H9 (cell line): ENCODE data around the gene CCL8. TPM values are rescaled to one million over a fixed set of nuclear protein-coding genes. Genes with fewer than 3 reads are reported as not detected.

ENCODE experiments used
- DNase-seq: peaks from one replicate; pipeline ENCODE4 v3.0.0-alpha.2; 2017
- H2AFZ ChIP-seq: one replicate; pipeline ENCODE4 v1.6.1; 2013; ENCODE audit warnings: mild to moderate bottlenecking, low read length, control low read depth, moderate library complexity
- H2AK5ac ChIP-seq: 2 replicates; pipeline ENCODE4 v1.6.1; 2013; ENCODE audit warnings: low read length, control low read depth, mixed read lengths; ENCODE audit not compliant: insufficient read length
- H2BK120ac ChIP-seq: one replicate; pipeline ENCODE4 v1.6.1; 2013; ENCODE audit warnings: low read depth, mild to moderate bottlenecking, low read length, control low read depth, inconsistent platforms; ENCODE audit not compliant: poor library complexity, severe bottlenecking
- H2BK12ac ChIP-seq: 2 replicates; pipeline ENCODE4 v1.6.1; 2013; ENCODE audit warnings: low read length, control low read depth, mixed read lengths, low read depth; ENCODE audit not compliant: insufficient read length
- H2BK15ac ChIP-seq: 2 replicates; pipeline ENCODE4 v1.6.1; 2013; ENCODE audit warnings: low read depth, low read length, control low read depth
- H2BK20ac ChIP-seq: one replicate; pipeline ENCODE4 v1.6.1; 2013; ENCODE audit warnings: low read depth, mild to moderate bottlenecking, low read length, control low read depth, inconsistent platforms; ENCODE audit not compliant: poor library complexity, severe bottlenecking
- H2BK5ac ChIP-seq: 2 replicates; pipeline ENCODE4 v1.6.1; 2013; ENCODE audit warnings: low read length, control low read depth, mixed read lengths; ENCODE audit not compliant: insufficient read length
- H3K14ac ChIP-seq: 2 replicates; pipeline ENCODE4 v1.6.1; 2013; ENCODE audit warnings: low read length, control low read depth; ENCODE audit not compliant: insufficient read depth
- H3K18ac ChIP-seq: 2 replicates; pipeline ENCODE4 v1.6.1; 2013; ENCODE audit warnings: low read depth, mild to moderate bottlenecking, mixed read lengths, low read length, control low read depth; ENCODE audit not compliant: insufficient read length
- H3K23ac ChIP-seq: 2 replicates; pipeline ENCODE4 v1.6.1; 2013; ENCODE audit warnings: low read length, control low read depth, mixed read lengths, low read depth; ENCODE audit not compliant: insufficient read length
- H3K23me2 ChIP-seq: 2 replicates; pipeline ENCODE4 v1.6.1; 2013; ENCODE audit warnings: low read depth, mild to moderate bottlenecking, mixed read lengths, low read length, control low read depth; ENCODE audit not compliant: insufficient read length, poor library complexity, severe bottlenecking
- H3K27ac ChIP-seq: 2 replicates; pipeline ENCODE4 v1.5.1; 2013; ENCODE audit warnings: low read length, control low read depth, mixed read lengths, low read depth; ENCODE audit not compliant: insufficient read length
- H3K27me3 ChIP-seq: 2 replicates; pipeline ENCODE4 v1.6.1; 2013; ENCODE audit warnings: low read length, control low read depth, inconsistent platforms; ENCODE audit not compliant: insufficient read depth
- H3K4ac ChIP-seq: 2 replicates; pipeline ENCODE4 v1.6.1; 2013; ENCODE audit warnings: low read depth, mild to moderate bottlenecking, control low read depth, inconsistent platforms, low read length, moderate library complexity
- H3K4me1 ChIP-seq: 2 replicates; pipeline ENCODE4 v1.6.1; 2013; ENCODE audit warnings: low read length, control low read depth, inconsistent platforms; ENCODE audit not compliant: insufficient read depth
- H3K4me2 ChIP-seq: 2 replicates; pipeline ENCODE4 v1.6.1; 2013; ENCODE audit warnings: low read length, control low read depth, mixed read lengths; ENCODE audit not compliant: insufficient read length, insufficient read depth
- H3K56ac ChIP-seq: 2 replicates; pipeline ENCODE4 v1.6.1; 2013; ENCODE audit warnings: low read depth, mild to moderate bottlenecking, mixed read lengths, low read length, control low read depth; ENCODE audit not compliant: insufficient read length
- H3K79me1 ChIP-seq: 2 replicates; pipeline ENCODE4 v1.6.1; 2013; ENCODE audit warnings: low read depth, mild to moderate bottlenecking, moderate library complexity, low read length, control low read depth, inconsistent platforms; ENCODE audit not compliant: insufficient read depth, poor library complexity, severe bottlenecking
- H3K79me2 ChIP-seq: 2 replicates; pipeline ENCODE4 v1.6.1; 2013; ENCODE audit warnings: low read length, control low read depth, inconsistent platforms; ENCODE audit not compliant: insufficient read depth
- H3K9ac ChIP-seq: 2 replicates; pipeline ENCODE4 v1.6.1; 2013; ENCODE audit warnings: low read length, control low read depth, mixed read lengths; ENCODE audit not compliant: insufficient read length; ENCODE audit errors: extremely low read depth
- H3K9me3 ChIP-seq: one replicate; pipeline ENCODE4 v1.6.1; 2013; ENCODE audit warnings: low read depth, low read length, inconsistent platforms; ENCODE audit not compliant: control insufficient read depth
- H3T11ph ChIP-seq: one replicate; pipeline ENCODE4 v1.6.1; 2013; ENCODE audit warnings: mild to moderate bottlenecking, low read length, control low read depth, inconsistent platforms
- H4K20me1 ChIP-seq: one replicate; pipeline ENCODE4 v1.6.1; 2013; ENCODE audit not compliant: control insufficient read depth, insufficient read length, insufficient read depth
- H4K5ac ChIP-seq: 2 replicates; pipeline ENCODE4 v1.6.1; 2013; ENCODE audit warnings: low read depth, mild to moderate bottlenecking, mixed read lengths, low read length, control low read depth; ENCODE audit not compliant: insufficient read length
- H4K8ac ChIP-seq: replicated peaks from 2 replicates; pipeline ENCODE4 v1.6.1; 2013; ENCODE audit warnings: low read length, control low read depth, mixed read lengths, low read depth; ENCODE audit not compliant: insufficient read length
- H4K91ac ChIP-seq: 2 replicates; pipeline ENCODE4 v1.6.1; 2013; ENCODE audit warnings: low read depth, mild to moderate bottlenecking, moderate library complexity, mixed read lengths, low read length, control low read depth; ENCODE audit not compliant: insufficient read length
- H3K27ac Mint-ChIP-seq, 3 experiments: 2 replicates in 2 of 3; 3 replicates in 1 of 3; pipeline ENCODE4 v1.8.0; 2020 to 2021; ENCODE audit warnings: mixed read lengths in 3 of 3, mild to moderate bottlenecking in 1 of 3, moderate library complexity in 1 of 3
- H3K27me3 Mint-ChIP-seq: 2 replicates; pipeline ENCODE4 v1.8.0; 2021; ENCODE audit warnings: low read depth, mild to moderate bottlenecking, moderate library complexity, mixed read lengths
- H3K36me3 Mint-ChIP-seq, 3 experiments: 2 replicates in 2 of 3; 3 replicates in 1 of 3; pipeline ENCODE4 v1.8.0; 2020 to 2021; ENCODE audit warnings: low read depth in 3 of 3, mixed read lengths in 3 of 3; ENCODE audit not compliant: insufficient read depth in 1 of 3
- H3K4me1 Mint-ChIP-seq, 2 experiments: 2 replicates each; pipeline ENCODE4 v1.8.0; 2020; ENCODE audit warnings: mixed read lengths in 2 of 2
- H3K4me3 Mint-ChIP-seq, 2 experiments: 2 replicates in 1 of 2; 3 replicates in 1 of 2; pipeline ENCODE4 v1.8.0; 2020 to 2021; ENCODE audit warnings: mild to moderate bottlenecking in 2 of 2, mixed read lengths in 2 of 2, moderate library complexity in 1 of 2
- H3K9me3 Mint-ChIP-seq, 2 experiments: 2 replicates in 1 of 2; 3 replicates in 1 of 2; pipeline ENCODE4 v1.8.0; 2020; ENCODE audit warnings: mild to moderate bottlenecking in 2 of 2, mixed read lengths in 2 of 2, moderate library complexity in 1 of 2
- WGBS: extraction: QIAGEN DNeasy Blood & Tissue Kit; methylation state at CpG from one replicate; pipeline ENCODE4 v1.1.7; 2013; ENCODE audit warnings: missing lambda C conversion rate, low lambda C conversion rate, mixed read lengths; ENCODE audit not compliant: insufficient read length; ENCODE audit errors: extremely low coverage; 5-methylcytosine and 5-hydroxymethylcytosine counted together
- total RNA-seq: library from RNA; stranded (reverse); gene quantifications from 2 replicates; pipeline ENCODE4 v1.2.1, GENCODE V29; 2021
- TF ChIP-seq, protein P1 (sequence below): fragments of 200-600 bp; sonication (generic); conservative IDR thresholded peaks from 3 replicates; pipeline ENCODE4 v1.8.0; 2021; ENCODE audit warnings: antibody characterized with exemption, mild to moderate bottlenecking

The CCL8 gene
- total RNA-seq, 1 experiment from 2014 or later = not detected

DNA sequence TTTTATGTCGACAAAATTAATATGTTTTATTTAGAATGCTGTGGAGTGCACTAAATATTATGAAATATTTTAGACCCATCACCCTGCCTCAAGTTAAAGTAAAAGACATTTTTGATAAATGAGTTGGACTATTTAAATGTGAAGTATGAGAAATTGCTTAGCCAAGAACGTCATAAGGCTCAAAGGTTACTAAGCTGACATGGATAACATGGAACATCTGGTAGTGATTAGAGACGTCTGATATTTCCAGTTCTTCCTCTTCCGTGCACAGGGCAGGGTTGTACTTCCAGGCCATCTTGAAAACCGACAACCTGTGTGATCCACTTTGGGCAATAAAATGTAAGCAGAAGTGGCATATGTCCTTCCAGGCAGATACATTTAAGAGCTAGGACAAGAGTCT lies 7.2 kb upstream of the CCL8 start:
- H3K27ac ChIP-seq = no peak overlapping the region
- DNase-seq = no peak
- H3K27me3 ChIP-seq = no peaks in the 10 kb centered on the region
- Mint-ChIP-seq H3K27ac (no peak overlapping the region; a peak in 1 of 7 replicates), H3K36me3 (no peaks in the 10 kb centered on the region), H3K4me3 (no peak overlapping the region), H3K9me3 (no peaks in the 10 kb centered on the region), H3K27me3 (peaks cover 14% of the 10 kb centered on the region), H3K4me1 (no peaks in the 10 kb centered on the region)
- no peaks in the 10 kb centered on the region for H4K20me1 ChIP-seq
- no peak overlapping the region for H3K9ac ChIP-seq
- H3K4ac ChIP-seq = no peak overlapping the region
- no peak overlapping the region for H4K91ac ChIP-seq
- no peak overlapping the region for H2BK15ac ChIP-seq
- H2AK5ac ChIP-seq = no peak overlapping the region
- no peaks in the 10 kb centered on the region for H3K79me2 ChIP-seq
- no peak overlapping the region for H2AFZ ChIP-seq
- H3T11ph ChIP-seq = no peak overlapping the region
- no peak overlapping the region for H2BK5ac ChIP-seq
- no CpG with 5 or more reads among the region's 5 CpGs for WGBS
- no peak overlapping the region for H2BK12ac ChIP-seq
- H3K4me2 ChIP-seq = no peak overlapping the region
- H3K4me1 ChIP-seq = no peaks in the 10 kb centered on the region
- no peak overlapping the region for H3K23ac ChIP-seq
- H3K23me2 ChIP-seq = no peaks in the 10 kb centered on the region
- no peak overlapping the region for H3K14ac ChIP-seq
- H4K5ac ChIP-seq = no peak overlapping the region
- H2BK120ac ChIP-seq = no peak overlapping the region
- H3K79me1 ChIP-seq = no peaks in the 10 kb centered on the region
- no peak overlapping the region for H3K56ac ChIP-seq
- TF ChIP-seq, protein P1, sequence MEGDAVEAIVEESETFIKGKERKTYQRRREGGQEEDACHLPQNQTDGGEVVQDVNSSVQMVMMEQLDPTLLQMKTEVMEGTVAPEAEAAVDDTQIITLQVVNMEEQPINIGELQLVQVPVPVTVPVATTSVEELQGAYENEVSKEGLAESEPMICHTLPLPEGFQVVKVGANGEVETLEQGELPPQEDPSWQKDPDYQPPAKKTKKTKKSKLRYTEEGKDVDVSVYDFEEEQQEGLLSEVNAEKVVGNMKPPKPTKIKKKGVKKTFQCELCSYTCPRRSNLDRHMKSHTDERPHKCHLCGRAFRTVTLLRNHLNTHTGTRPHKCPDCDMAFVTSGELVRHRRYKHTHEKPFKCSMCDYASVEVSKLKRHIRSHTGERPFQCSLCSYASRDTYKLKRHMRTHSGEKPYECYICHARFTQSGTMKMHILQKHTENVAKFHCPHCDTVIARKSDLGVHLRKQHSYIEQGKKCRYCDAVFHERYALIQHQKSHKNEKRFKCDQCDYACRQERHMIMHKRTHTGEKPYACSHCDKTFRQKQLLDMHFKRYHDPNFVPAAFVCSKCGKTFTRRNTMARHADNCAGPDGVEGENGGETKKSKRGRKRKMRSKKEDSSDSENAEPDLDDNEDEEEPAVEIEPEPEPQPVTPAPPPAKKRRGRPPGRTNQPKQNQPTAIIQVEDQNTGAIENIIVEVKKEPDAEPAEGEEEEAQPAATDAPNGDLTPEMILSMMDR = no peak
- no peak overlapping the region for H2BK20ac ChIP-seq
- H4K8ac ChIP-seq = no peak overlapping the region
- no peak overlapping the region for H3K18ac ChIP-seq
- H3K9me3 ChIP-seq = no peaks in the 10 kb centered on the region
